Embryonic facial prominence (tissue), 1 donor: ENCODE results near the gene CLIP2.
A peak's percentile ranks its signal among the peaks of the same experiment; 100 is the strongest.
"Not testable (repeated sequence)": the region's sequence is repeated elsewhere in the genome, so short reads cannot be mapped to it uniquely, and the experiment has no call there.

Experiments
- DNase-seq: peaks from one replicate; pipeline ENCODE4 v3.0.0-alpha.2; 2016; ENCODE audit errors: extremely low spot score

The CLIP2 gene

DNA sequence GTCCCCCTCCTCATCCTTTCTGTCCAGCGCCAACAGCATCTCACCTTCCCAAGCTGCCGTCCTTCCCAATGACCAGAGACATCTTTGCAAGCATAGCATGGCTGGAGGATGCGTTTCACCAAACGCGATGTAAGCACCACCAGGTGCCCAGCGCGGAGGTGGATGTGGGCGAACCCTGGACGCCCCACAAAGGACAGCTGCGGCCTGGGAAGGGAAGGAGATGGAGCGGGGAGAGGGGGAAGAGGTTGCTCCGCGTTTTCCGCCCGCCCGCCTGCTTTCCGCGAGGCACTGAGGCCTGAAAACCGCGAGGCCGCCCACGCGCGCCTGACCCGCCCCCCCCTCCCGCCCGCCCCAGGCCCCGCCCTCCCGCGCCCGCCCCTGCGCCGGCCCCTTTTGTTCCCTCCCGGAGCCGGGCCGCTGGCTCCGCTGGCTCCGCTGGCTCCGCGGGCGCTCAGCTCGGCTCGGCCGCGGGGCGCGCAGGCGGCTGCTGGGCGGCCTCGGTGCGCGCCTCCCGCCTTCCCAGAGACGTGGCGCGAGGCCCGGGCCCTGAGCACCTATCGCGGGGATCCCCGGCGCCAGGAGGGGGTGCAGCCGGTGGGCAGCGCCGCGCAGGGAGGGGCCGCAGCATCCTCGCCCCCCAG lies at the start of gene CLIP2:
CLIP2 (plus strand) TSS at position 390 of the 641 bp plus-strand sequence. CDS start 28,140 bp downstream, outside the sequence.
- DNase-seq = peak; percentile 49

- no peak for DNase-seq
These were observed 48.7 kb upstream of the CLIP2 start for GRCh38 chr7:74240482-74240881.

GRCh38 chr7:74242122-74242443 lies 47.1 kb upstream of the CLIP2 start:
- DNase-seq = no peak

- DNase-seq = no peak
These were observed 42.7 kb upstream of the CLIP2 start for GRCh38 chr7:74246497-74246896.

DNA sequence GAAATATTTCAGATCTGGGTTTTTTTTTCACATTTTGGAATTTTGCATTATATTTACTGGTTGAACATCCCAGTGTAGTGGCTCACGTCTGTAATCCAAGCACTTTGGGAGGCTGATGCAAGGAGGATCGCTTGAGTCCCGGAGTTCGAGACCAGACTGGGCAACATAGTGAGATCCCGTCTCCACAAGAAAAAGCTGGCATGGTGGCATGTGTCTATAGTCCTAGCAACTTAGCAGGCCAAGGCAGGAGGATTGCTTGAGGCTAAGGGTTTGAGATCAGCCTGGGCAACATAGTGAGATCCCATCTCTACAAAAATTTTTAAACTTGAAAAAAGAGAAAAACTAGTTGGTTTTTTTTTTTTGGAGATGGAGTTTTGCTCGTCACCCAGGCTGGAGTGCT lies 41.1 kb upstream of the CLIP2 start:
- no peak for DNase-seq

GRCh38 chr7:74249058-74249457 lies 40.1 kb upstream of the CLIP2 start:
- DNase-seq = not testable (repeated sequence)

- DNase-seq = no peak
These were observed 36.3 kb upstream of the CLIP2 start for GRCh38 chr7:74252893-74253292.

GRCh38 chr7:74253331-74253730 lies 35.9 kb upstream of the CLIP2 start:
- no peak for DNase-seq

- DNase-seq = no peak
These were observed 35.4 kb upstream of the CLIP2 start for GRCh38 chr7:74253835-74254128.

GRCh38 chr7:74254129-74254857 lies 34.9 kb upstream of the CLIP2 start, which contains the start of gene RFC2:
RFC2 (minus strand) TSS chr7:74254399; CDS start chr7:74254383, 16 bp downstream.
- DNase-seq = peak; percentile 88

DNA sequence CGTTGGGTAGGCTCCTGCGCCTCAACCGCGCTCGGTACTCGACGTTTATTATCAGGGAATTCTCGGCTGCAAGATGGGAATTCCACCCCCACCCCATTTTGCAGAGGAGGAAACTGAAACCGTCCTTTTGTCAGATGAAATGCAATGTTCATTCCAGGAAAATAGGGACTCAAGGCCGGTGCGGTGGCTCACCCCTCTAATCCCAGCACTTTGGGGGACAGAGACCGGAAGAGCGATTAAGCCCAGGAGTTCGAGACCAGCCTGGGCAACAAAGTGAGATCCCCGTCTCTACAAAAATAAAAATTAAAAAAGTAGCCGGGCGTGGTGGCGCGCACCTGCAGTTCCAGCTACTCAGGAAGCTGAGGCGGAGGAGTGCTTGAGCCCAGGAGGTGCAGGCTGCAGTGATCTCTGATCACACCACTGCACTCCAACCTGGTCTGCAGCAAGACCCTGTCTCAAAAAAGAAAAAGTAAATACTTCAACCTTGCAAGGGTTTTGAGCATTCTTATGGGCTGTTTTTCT lies 34.3 kb upstream of the CLIP2 start:
- no peak for DNase-seq

- DNase-seq = not testable (repeated sequence)
These were observed 33.7 kb upstream of the CLIP2 start for GRCh38 chr7:74255461-74255860.

DNA sequence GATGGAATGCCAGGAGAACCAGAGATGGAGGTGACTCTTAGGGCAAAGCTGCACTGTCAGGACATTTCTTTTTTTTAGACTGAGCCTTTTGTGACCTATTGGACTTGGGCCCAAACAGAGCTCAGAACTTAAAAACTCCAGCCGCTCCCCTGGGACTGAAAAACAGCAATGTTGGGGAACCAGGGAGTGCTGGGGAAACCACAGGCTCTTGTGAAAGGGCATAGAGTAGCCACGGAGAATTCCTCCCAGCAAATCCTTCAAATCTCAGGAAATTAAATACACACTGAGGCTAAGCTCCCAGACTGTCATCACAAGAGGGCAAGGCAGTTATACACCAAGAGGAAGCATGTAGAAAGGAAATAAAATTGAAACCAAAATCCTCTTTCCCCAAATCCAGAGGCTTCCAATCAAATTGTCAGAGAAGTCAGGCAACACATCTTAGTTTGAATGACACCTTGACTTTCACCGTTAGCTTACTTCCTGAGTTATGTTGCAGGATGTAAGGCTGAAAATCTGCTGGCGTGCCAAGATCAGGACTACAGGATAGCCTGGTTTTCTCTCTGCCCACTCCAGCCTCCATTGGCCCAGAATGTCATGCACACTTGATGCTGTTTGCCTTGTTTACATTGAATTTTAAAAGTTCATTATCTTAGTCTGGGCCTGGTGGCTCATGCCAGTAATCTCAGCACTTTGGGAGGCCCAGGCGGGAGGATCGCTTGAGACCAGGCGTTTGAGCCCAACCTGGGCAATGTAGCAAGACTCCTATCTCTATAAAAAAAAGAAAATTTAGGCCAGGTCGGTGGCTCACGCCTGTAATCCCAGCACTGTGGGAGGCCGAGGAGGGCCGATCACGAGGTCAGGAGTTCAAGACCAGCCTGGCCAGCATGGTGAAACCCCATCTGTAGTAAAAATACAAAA lies 32.5 kb upstream of the CLIP2 start:
- DNase-seq = no peak

GRCh38 chr7:74258639-74259038 lies 30.6 kb upstream of the CLIP2 start:
- DNase-seq = no peak

GRCh38 chr7:74262639-74263398 lies 26.4 kb upstream of the CLIP2 start:
- DNase-seq = no peak

DNA sequence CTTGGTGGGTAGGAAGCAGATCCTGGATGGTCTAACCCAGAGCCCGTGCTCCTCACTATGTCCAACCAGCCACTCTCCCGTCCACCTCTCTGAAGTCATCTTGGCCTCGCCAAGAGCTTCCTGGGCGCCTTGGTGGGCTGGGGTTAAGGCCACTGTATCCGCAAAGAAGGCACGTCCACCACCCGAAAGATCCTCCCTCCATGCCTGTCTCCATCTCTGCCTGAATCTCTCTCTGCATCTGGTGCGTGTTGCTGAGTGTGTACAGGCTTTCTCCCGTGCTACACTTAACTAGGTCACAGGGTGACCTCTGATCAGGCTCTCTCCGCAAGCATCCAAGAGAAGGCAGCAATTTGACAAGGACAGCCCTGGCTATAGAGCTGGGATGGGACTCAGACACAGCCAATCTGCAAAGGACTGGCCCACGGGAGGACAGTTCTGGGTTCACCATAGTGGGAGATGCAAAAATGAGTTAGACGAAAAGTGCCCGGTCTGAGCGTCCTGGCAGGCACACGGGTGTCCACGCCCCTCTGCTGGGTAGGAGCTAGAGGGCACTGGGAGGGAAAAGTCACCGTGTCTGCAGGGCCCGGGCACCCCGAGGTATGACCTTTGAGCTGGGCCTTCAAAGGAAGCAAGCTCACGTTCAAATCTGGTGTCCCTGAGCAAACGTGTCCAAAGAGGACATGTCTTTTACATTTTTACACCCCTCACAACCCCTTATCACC lies 25.6 kb upstream of the CLIP2 start:
- no peak for DNase-seq

DNA sequence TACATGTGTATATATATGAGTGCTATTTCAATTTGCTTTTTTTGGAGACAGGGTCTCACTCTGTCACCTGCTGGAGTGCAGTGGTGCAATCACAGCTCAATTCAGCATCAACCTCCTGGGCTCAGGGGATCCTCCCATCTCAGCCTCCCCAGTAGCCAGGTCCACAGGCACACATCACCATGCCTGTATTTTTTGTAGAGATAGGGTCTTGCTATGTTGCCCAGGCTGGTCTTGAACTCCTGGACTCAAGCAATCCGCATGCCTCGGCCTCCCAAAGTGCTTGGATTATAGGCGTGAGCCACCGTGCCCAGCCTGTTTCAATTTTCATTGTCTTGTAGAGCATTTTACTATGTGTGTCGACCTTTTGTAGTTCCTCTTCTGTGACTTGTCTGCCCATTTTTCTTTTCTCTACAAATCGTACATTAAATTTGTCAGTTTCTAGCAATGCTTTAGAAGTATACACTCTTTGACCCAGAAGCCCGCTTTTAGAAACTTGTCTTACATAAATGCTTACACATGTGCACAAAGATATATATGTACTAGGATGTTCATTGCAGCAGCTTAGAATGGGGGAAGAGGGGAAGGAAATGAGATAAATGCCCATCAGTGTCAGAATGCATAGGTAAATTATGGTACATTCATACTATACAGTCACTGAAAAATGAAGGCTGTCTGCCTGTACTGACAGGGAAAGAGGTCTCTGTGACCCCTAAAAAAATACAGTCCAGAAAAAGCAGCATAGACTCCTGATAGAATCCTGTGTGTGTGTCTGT lies 22.8 kb upstream of the CLIP2 start:
- DNase-seq = no peak

- DNase-seq = no peak
These were observed 21.2 kb upstream of the CLIP2 start for GRCh38 chr7:74267756-74268565.

- peak; percentile 73 for DNase-seq
These were observed 19.4 kb upstream of the CLIP2 start for GRCh38 chr7:74269757-74270277.
